Stimulated activated naive CD8-positive, alpha-beta T cell treated with anti-CD3 and anti-CD28 coated beads, Interleukin-15, Interleukin-2, amounts not matched to agents 100 ng/mL and 50 ng/mL, for 24 hours (primary cell): ENCODE results near the gene IGFALS.

Source experiments
- H3K27ac Mint-ChIP-seq: one replicate; pipeline ENCODE4 v1.8.0; 2021; ENCODE audit warnings: mild to moderate bottlenecking, mixed read lengths
- H3K27me3 Mint-ChIP-seq: one replicate; pipeline ENCODE4 v1.8.0; 2021; ENCODE audit warnings: mixed read lengths
- H3K36me3 Mint-ChIP-seq: one replicate; pipeline ENCODE4 v1.8.0; 2021; ENCODE audit warnings: low read depth, mixed read lengths
- H3K4me1 Mint-ChIP-seq: one replicate; pipeline ENCODE4 v1.8.0; 2021; ENCODE audit warnings: low read depth, mixed read lengths
- H3K4me3 Mint-ChIP-seq: one replicate; pipeline ENCODE4 v1.8.0; 2021; ENCODE audit warnings: mild to moderate bottlenecking, mixed read lengths
- H3K9me3 Mint-ChIP-seq: one replicate; pipeline ENCODE4 v1.8.0; 2021; ENCODE audit warnings: mixed read lengths

Gene IGFALS

DNA sequence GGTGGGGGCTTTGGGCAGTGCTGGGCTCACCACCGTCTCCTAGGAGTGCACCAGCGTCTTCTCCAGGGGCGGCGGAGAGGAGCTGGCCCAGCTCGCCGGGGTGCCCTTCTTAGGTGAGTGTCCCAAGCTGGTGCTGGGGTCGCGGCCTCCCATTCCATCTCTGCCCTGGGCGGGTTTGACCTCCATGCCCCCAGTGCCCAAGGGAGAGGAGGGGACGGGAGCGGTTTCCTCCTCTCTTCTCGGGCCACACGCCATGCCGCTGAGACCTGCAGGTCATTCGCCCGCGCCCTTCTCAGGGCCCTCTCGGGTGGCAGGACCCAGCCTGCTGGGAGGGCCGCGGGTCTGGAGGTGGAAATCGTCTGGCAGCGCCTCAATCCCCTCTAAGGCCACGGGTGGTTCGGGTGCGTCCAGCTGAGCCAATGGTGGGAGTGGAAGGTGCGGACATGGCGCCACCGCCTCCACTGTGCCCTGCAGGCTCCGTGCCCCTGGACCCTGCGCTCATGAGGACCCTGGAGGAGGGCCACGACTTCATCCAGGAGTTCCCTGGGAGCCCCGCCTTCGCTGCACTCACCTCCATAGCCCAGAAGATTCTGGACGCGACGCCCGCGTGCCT, 5.3 kb downstream of the IGFALS start:
- peaks cover 5% of the 10 kb centered on the region for H3K36me3 Mint-ChIP-seq
- no peak overlapping the region for H3K27ac Mint-ChIP-seq

DNA sequence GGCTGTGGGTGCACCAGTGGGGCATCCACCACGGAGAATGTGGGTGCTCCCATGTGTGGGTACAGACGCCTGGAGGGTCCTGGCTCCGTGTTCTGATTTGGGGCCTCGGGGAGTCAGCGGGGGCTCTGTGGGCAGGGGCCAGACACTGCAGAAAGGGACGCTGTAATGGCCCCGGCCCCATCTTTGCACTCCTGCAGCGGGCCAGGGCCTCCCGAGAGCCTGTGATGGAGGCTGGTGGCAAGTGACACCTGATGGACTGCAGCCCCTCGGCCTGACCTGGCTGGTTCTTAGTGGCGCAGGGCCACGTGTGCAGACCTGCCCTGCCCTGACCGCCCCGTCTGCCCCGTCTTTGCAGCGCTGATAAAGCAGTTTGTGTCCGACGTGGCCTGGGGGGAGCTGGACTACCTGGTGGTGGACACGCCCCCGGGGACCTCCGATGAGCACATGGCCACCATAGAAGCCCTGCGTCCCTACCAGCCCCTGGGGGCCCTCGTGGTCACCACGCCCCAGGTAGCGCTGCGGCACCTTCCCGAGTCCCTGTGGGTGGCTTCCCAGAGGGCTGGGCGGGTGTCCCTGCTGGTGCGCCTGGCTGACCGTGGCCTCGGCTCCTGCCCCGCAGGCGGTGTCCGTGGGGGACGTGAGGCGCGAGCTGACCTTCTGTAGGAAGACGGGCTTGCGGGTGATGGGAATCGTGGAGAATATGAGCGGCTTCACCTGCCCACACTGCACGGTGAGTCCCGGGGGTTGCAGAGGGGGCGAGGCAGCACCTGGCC, 6.0 kb downstream of the IGFALS start:
- H3K36me3 Mint-ChIP-seq: peaks cover 5% of the 10 kb centered on the region
- H3K27me3 Mint-ChIP-seq: no peaks in the 10 kb centered on the region
- H3K4me3 Mint-ChIP-seq: no peak overlapping the region
- H3K27ac Mint-ChIP-seq: no peak overlapping the region
- H3K4me1 Mint-ChIP-seq: peaks cover 15% of the 10 kb centered on the region
- no peaks in the 10 kb centered on the region for H3K9me3 Mint-ChIP-seq

More for the DNA sequence above, 5.3 kb downstream of the IGFALS start:
- Mint-ChIP-seq H3K4me3 (no peak overlapping the region), H3K27me3 (no peaks in the 10 kb centered on the region), H3K4me1 (peaks cover 14% of the 10 kb centered on the region), H3K9me3 (no peaks in the 10 kb centered on the region)

DNA sequence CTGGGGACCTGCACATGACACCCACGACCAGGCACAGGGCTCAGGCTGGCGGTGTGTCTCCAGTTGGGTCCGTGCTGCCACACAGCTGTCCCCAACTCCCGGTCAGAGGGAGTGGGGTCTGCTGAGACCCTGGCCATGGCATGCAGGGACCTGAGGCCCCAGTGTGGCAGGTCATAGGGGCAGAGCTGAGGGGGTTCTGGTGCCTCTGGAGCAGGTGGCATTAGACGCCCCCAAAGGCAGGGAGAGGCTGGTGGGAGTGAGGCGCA, 6.5 kb downstream of the IGFALS start:
- Mint-ChIP-seq H3K9me3 (no peaks in the 10 kb centered on the region), H3K27me3 (no peaks in the 10 kb centered on the region), H3K27ac (no peak overlapping the region), H3K4me3 (no peak overlapping the region), H3K4me1 (peaks cover 15% of the 10 kb centered on the region), H3K36me3 (peaks cover 5% of the 10 kb centered on the region)

DNA sequence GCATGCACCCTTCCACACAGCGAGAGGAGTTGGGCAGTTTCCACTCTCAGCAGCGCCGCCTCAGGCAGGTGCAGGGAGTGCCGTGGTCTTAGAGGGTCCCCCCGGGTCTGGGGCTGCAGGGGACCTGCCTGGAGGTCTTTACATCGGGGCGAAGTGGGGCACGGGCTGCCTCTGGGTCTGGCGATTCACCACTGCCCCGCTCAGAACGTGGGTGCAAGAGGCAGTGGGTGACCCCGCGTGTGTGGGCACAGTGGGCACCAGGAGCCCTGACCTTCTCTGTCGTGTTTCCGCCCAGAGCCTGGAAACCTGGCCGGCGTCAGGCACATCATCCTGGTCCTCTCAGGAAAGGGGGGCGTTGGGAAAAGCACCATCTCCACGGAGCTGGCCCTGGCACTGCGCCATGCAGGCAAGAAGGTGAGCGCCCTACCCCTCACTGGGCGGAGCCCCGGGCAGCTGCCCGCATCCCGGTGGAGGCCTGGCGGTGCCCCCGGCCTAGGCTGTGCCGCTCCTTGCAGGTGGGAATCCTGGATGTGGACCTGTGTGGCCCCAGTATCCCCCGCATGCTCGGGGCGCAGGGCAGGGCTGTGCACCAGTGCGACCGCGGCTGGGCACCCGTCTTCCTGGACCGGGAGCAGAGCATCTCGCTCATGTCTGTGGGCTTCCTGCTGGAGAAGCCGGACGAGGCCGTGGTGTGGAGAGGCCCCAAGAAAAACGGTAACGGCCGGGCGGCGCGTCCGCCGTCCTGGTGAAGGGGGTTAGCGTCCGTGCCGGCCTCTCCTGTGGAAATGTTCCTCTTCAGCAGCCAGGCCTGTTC, 7.1 kb downstream of the IGFALS start:
- H3K4me3 Mint-ChIP-seq: no peak overlapping the region
- H3K36me3 Mint-ChIP-seq: peaks cover 5% of the 10 kb centered on the region
- no peak overlapping the region for H3K27ac Mint-ChIP-seq
- no peaks in the 10 kb centered on the region for H3K27me3 Mint-ChIP-seq
- peaks cover 20% of the 10 kb centered on the region for H3K4me1 Mint-ChIP-seq
- no peaks in the 10 kb centered on the region for H3K9me3 Mint-ChIP-seq

DNA sequence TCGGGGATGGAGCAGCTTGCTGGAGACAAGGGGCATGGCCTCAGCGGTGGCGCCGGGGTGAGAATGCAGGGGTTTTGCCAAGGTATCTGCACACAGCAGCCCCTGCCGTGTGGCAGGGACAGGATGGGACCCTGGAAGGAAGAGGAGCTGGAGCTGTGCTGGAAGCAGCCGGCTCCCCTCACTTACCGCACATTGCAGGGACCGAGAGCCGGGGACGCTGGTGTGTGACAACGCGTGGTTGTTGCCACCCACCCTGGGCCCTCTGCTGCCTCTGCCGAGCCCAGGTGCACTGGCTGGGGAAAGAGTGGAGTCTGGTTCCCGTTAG, 7.7 kb downstream of the IGFALS start:
- Mint-ChIP-seq H3K36me3 (peaks cover 5% of the 10 kb centered on the region), H3K9me3 (no peaks in the 10 kb centered on the region), H3K27me3 (no peaks in the 10 kb centered on the region), H3K4me1 (peaks cover 26% of the 10 kb centered on the region), H3K27ac (no peak overlapping the region), H3K4me3 (no peak overlapping the region)

DNA sequence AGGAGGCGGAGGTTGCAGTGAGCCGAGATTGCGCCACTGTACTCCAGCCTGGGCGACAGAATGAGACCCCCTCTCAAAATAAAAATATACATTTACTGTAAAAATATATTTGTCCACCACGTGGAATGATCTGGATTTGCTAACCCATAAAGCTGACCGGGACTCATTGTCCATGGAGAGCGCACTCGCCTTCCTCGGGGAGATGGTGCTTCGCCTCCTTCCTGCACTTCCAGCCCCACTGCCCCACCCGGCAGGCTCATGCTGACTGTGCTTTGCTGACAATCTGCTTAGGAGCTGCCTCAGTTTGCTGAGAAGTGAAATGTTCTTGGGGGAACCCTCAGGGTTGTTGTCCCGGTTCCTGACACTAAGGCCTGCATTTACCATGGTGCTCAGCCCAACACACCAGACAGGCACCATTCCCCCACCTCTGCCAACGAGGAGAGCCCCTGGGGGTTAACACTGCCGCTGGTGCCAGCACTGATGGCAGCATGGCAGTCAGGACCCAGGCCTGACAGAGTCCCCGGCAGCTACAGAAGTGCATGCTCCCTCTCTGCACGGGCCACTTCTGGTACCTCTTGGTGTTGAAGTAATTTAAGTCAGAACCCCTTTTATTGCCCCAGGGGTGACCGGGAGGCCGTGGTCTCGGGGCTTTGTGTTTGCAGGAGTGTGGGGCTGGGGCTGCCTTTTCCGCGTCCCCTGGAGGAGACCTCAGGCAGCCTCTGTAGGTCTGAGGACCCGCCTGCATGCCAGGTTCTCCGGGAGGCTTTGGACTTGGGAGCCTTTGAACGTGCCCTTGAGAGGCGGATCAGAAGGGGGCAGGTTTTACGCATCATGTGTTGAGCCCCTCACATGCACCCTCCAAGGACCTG, 8.3 kb downstream of the IGFALS start:
- peak overlapping the region; percentile 45 for H3K4me3 Mint-ChIP-seq
- no peaks in the 10 kb centered on the region for H3K27me3 Mint-ChIP-seq
- no peaks in the 10 kb centered on the region for H3K9me3 Mint-ChIP-seq
- H3K4me1 Mint-ChIP-seq: peaks cover 26% of the 10 kb centered on the region
- H3K36me3 Mint-ChIP-seq: peaks cover 5% of the 10 kb centered on the region
- no peak overlapping the region for H3K27ac Mint-ChIP-seq

DNA sequence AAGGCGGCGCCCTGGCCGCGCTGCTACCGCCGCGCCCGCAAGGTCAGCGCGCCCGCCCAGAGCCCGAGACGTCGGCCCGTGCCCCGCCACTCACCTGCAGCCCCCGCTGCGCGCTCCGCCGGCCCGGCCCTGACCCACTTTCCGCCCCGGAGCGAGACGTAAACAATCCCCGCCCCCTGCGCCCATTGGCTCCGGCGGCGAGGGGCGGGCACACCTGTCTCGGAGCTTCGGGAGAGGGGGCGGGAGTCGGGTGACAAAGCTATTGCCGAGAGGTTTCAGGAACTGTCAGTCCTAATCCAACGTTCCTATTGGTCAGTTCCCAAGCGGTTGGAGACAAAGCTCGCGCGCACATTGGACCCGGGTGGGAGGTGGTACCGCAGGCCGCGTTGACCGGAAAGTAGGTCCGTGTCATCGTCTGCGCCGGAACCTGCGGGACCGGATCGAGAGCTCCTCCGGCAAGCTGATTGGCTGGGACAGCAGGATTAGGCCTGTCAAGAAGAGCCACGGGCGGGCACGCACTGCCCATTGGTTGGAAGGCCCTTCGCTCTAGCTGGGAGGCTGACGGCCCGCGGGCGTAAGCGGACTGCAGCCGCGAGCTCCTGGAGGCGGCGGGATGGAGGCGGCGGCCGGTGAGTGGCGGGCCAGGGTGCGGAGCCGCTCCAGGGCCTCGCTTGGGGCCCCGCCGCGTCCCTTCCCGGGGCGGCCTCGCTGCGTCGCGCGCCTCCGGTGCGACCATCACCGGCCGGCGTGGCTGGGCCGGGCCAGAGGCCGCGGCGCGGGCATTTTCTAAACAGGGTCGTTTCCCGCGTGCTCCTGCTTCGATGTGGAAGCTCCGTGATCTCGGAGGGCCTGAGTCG, 10.9 kb downstream of the IGFALS start, which contains the start of the genes NUBP2 and SPSB3:
Gene NUBP2 (plus strand): TSS at position 553 of the 857 bp plus-strand sequence. CDS start 61 bp downstream, at position 614.
Gene SPSB3 (minus strand): TSS at position 164 of the 857 bp plus-strand sequence. CDS start 1,088 bp downstream, outside the sequence.
- Mint-ChIP-seq H3K36me3 (no peaks in the 10 kb centered on the region), H3K4me1 (peaks cover 26% of the 10 kb centered on the region), H3K27ac (peak within 1 kb of the TSS; percentile 86), H3K9me3 (no peaks in the 10 kb centered on the region), H3K4me3 (peak within 1 kb of the TSS; percentile 96), H3K27me3 (no peaks in the 10 kb centered on the region)

DNA sequence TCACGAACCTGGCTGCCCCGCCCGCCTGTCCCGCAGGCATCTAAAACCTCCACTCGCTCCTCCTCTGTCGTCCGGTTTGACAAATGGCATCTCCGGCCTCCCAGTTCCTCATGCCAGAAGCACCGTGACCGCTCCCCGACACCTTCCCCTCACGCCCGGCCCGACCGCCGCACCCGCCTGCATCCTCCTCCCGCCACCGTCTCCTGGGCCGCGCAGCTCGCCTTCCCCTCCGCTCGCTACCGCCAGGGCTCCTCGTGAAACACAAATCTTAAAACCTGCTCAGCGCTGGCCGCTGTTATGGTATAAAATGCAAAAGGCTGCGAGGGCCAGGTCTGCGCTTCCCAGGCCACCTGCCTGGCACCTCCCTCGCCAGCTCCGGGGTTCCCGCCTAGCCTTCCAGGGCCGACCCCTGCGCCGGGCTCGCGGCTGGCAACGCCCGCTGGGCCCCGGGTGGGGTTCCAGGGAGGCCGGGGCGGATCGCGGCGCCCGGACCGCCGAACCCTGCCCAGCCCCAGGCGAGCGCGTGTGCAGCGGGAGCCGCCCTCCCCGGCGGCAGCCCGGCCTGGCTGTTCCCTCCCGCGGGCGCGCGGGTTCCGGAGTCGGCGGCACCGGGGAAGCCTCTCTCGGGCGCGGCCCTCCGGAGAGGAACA, 11.6 kb downstream of the IGFALS start:
- no peaks in the 10 kb centered on the region for H3K9me3 Mint-ChIP-seq
- peak overlapping the region; percentile 63 for H3K27ac Mint-ChIP-seq
- peak overlapping the region; percentile 84 for H3K4me3 Mint-ChIP-seq
- H3K4me1 Mint-ChIP-seq: peaks cover 26% of the 10 kb centered on the region
- H3K27me3 Mint-ChIP-seq: no peaks in the 10 kb centered on the region
- no peaks in the 10 kb centered on the region for H3K36me3 Mint-ChIP-seq

DNA sequence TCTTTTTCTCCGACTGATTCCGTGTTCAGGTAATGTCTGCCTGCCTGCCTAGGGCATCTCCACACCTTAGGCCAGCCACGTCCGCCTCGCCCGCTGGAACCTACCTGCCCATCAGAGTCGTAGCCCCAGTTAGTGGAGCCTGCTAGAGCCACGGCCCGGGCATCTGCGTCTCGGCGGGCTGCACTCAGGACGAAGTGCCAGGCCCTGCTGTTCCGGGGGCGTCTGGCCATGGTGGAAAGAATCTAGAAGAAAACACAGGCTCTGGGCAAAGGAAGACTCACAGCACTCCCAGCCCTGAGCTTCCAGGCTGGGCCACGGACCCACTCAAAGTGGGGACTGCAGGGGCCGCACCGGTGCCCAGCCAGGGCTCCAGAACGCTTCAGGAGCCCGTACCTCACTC, 12.3 kb downstream of the IGFALS start:
- H3K4me1 Mint-ChIP-seq: peaks cover 26% of the 10 kb centered on the region
- peak overlapping the region; percentile 84 for H3K4me3 Mint-ChIP-seq
- no peaks in the 10 kb centered on the region for H3K27me3 Mint-ChIP-seq
- no peaks in the 10 kb centered on the region for H3K36me3 Mint-ChIP-seq
- no peaks in the 10 kb centered on the region for H3K9me3 Mint-ChIP-seq
- H3K27ac Mint-ChIP-seq: peak overlapping the region; percentile 63

DNA sequence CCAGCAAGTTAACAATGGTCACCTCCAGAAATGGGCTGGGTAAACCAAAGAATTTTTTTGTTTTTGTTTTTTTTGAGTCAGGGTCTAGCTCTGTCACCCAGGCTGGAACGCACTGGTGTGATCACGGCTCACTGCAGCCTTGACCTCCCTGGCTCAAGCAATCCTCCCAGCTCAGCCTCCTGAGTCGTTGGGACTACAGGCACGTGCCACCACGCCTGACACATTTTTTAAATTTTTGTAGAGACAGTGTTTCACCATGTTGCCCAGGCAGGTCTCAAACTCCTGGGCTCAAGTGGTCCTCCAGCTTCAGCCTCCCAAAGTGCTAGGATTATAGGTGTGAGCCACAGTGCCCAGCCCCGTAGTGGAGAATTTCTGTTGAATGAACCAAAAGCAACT, 12.8 kb downstream of the IGFALS start:
- Mint-ChIP-seq H3K4me1 (peaks cover 26% of the 10 kb centered on the region), H3K27me3 (no peaks in the 10 kb centered on the region), H3K4me3 (peak overlapping the region; percentile 84), H3K36me3 (no peaks in the 10 kb centered on the region), H3K9me3 (no peaks in the 10 kb centered on the region), H3K27ac (no peak overlapping the region)

DNA sequence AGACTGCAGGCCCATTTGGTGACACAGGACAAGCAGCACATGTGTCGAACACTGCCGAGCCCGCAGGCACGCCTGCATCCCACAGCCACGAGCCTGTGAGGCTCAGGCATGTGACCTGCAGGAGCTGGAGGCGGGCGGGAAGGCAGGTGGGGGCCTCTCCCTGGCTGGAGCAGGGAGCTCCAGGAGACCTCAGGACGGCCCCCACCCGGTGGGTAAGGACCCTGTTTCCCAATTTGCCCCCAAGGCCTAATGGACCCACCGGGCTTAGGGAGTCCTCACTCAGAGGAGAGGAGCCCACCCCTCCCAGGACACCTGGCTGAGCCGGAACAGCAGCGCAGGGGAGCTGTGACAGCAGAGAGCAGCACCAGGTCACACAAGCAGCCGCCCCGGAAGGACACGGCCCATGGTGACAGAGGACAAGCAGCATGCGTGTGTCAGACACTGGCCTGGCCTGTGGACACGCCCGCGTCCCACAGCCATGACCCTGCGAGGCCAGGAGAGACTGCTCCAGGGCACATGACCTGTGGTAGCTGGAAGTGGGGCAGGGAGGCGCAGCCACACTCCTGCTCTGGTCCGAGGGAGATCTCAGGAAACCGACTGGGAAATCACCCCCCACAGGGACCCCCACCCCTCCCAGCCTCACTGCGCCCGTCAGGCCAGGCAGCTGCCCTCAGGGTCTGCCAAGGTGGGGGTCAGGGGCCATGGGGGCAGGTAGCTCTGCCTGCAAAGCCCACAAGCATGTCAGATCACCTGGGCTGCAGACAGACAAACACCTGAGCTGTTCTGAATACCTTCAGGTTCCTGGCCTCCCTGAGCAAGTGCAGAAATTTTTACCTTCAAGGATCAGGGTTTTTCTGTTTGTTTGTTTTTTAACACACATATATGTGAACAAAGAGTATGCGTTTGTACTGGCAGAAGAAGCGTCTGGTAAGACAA, 13.5 kb downstream of the IGFALS start:
- no peaks in the 10 kb centered on the region for H3K36me3 Mint-ChIP-seq
- H3K9me3 Mint-ChIP-seq: no peaks in the 10 kb centered on the region
- H3K4me3 Mint-ChIP-seq: peak overlapping the region; percentile 84
- H3K27me3 Mint-ChIP-seq: no peaks in the 10 kb centered on the region
- H3K27ac Mint-ChIP-seq: no peak overlapping the region
- H3K4me1 Mint-ChIP-seq: peaks cover 22% of the 10 kb centered on the region

DNA sequence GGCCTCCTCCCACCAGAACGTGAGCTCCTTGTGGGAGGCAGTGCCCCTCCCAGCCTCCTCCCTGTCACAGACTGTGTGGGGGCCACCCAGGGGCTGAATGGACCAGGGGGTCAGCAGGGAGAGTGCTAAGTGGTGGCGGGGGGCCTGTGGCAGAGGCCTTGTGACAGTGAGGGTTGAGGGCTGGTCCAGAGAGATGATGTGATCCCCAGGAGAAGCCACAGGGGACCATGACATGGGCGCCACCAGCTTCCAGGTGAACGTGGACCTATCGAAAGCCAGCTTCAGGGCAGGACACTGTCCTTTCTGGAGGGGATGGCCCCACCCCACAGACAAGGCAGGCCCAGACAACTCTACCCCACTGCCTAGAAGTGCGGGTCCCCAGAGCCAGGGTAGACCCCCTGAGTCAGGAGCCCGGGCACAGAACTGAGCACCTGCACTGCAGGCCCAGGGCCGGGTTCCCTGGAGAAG, 14.2 kb downstream of the IGFALS start:
- Mint-ChIP-seq H3K4me1 (peaks cover 25% of the 10 kb centered on the region), H3K27ac (no peak overlapping the region), H3K36me3 (no peaks in the 10 kb centered on the region), H3K4me3 (no peak overlapping the region), H3K27me3 (no peaks in the 10 kb centered on the region), H3K9me3 (no peaks in the 10 kb centered on the region)
